HepG2 (cell line): ENCODE data around the gene CYB5B. TPM values are rescaled to one million over a fixed set of nuclear protein-coding genes. Genes with fewer than 3 reads are reported as not detected.

Experiments
- BCL6 ChIP-seq: IDR thresholded peaks from 2 replicates; pipeline ENCODE4 v1.6.1; 2016; ENCODE audit warnings: missing genetic modification reagents, missing compliant biosample characterization
- BRD4 ChIP-seq: sonication (generic); formaldehyde crosslinking; IDR thresholded peaks from 2 replicates; pipeline ENCODE4 v1.4.0; 2020; ENCODE audit warnings: missing genetic modification reagents
- FOSL2 ChIP-seq: sonication (generic); formaldehyde crosslinking; IDR thresholded peaks from 2 replicates; pipeline ENCODE4 v1.4.0; 2020; ENCODE audit warnings: missing genetic modification reagents
- FOXA3 ChIP-seq: IDR thresholded peaks from 2 replicates; pipeline ENCODE4 v1.6.1; 2016; ENCODE audit warnings: missing genetic modification reagents, missing compliant biosample characterization
- HNRNPH1 ChIP-seq: fragments of 200-400 bp; formaldehyde crosslinking; optimal IDR thresholded peaks from 2 replicates; pipeline ENCODE3; 2017; ENCODE audit warnings: mild to moderate bottlenecking, low read depth, low read length
- MIER2 ChIP-seq: IDR thresholded peaks from 2 replicates; pipeline ENCODE4 v1.6.1; 2016; ENCODE audit warnings: missing biosample characterization, missing genetic modification reagents
- PHF8 ChIP-seq: sonication (generic); formaldehyde crosslinking; IDR thresholded peaks from 2 replicates; pipeline ENCODE4 v1.5.0; 2020; ENCODE audit warnings: missing genetic modification reagents
- SALL1 ChIP-seq: sonication (generic); formaldehyde crosslinking; IDR thresholded peaks from 2 replicates; pipeline ENCODE4 v1.8.0; 2022; ENCODE audit warnings: mild to moderate bottlenecking, missing genetic modification reagents
- SMAD1 ChIP-seq: sonication (generic); formaldehyde crosslinking; IDR thresholded peaks from 2 replicates; pipeline ENCODE4 v1.4.0; 2020; ENCODE audit warnings: missing genetic modification reagents, low read depth, mild to moderate bottlenecking, borderline replicate concordance
- UBTF ChIP-seq: sonication (generic); formaldehyde crosslinking; IDR thresholded peaks from 2 replicates; pipeline ENCODE4 v1.4.0; 2020; ENCODE audit warnings: mild to moderate bottlenecking, missing genetic modification reagents
- ZBTB8A ChIP-seq: sonication (generic); formaldehyde crosslinking; IDR thresholded peaks from 2 replicates; pipeline ENCODE4 v1.4.0; 2020; ENCODE audit warnings: mild to moderate bottlenecking, low read depth, missing genetic modification reagents, borderline replicate concordance
- ZNF142 ChIP-seq: sonication (generic); formaldehyde crosslinking; IDR thresholded peaks from 2 replicates; pipeline ENCODE4 v1.4.0; 2020; ENCODE audit warnings: missing genetic modification reagents
- ZNF292 ChIP-seq: sonication (generic); formaldehyde crosslinking; IDR thresholded peaks from 2 replicates; pipeline ENCODE4 v1.8.1; 2022; ENCODE audit warnings: mild to moderate bottlenecking, low read depth, missing genetic modification reagents, borderline replicate concordance
- ZNF354B ChIP-seq: sonication (generic); formaldehyde crosslinking; IDR thresholded peaks from 2 replicates; pipeline ENCODE4 v1.8.0; 2022; ENCODE audit warnings: mild to moderate bottlenecking, missing genetic modification reagents
- ZNF615 ChIP-seq: sonication (generic); formaldehyde crosslinking; IDR thresholded peaks from 2 replicates; pipeline ENCODE4 v1.5.0; 2020; ENCODE audit warnings: mild to moderate bottlenecking, missing genetic modification reagents, borderline replicate concordance
- ZNF619 ChIP-seq: sonication (generic); formaldehyde crosslinking; IDR thresholded peaks from 2 replicates; pipeline ENCODE4 v1.4.0; 2020; ENCODE audit warnings: mild to moderate bottlenecking, missing genetic modification reagents
- polyA plus RNA-seq, 8 experiments: library from polyadenylated mRNA; depleted of rRNA in 3 of 8; stranded (reverse) in 7 of 8; unstranded in 1 of 8; fragments of >200 nt; fragmentation: Illumina TruSeq in 4 of 8; extraction: Trizol in 4 of 8; gene quantifications; 2 replicates each; pipeline versions ENCODE4 v1.2.1 to v1.2.3, GENCODE V29; 2011 to 2016; ENCODE audit warnings: low read depth in 4 of 8, missing spikeins in 1 of 8, mixed read lengths in 1 of 8; ENCODE audit not compliant: insufficient read depth in 1 of 8
- total RNA-seq, 5 experiments: library from RNA; depleted of rRNA; stranded (reverse); fragments of >200 nt; fragmentation: Illumina TruSeq; extraction: Trizol; gene quantifications; 2 replicates each; pipeline ENCODE4 v1.2.3, GENCODE V29; 2016; ENCODE audit warnings: low read depth in 1 of 5
- TF ChIP-seq, protein P1 (sequence below): IDR thresholded peaks from 2 replicates; pipeline ENCODE4 v1.6.1; 2016; ENCODE audit warnings: missing genetic modification reagents, missing compliant biosample characterization
- TF ChIP-seq, protein P2 (sequence below), 2 experiments: sonication (generic) in 1 of 2; formaldehyde crosslinking in 1 of 2; IDR thresholded peaks; 2 replicates each; pipeline versions ENCODE4 v1.4.0 to v1.6.1; 2018 to 2020; ENCODE audit warnings: missing genetic modification reagents in 2 of 2, borderline replicate concordance in 1 of 2, low read depth in 1 of 2, mild to moderate bottlenecking in 1 of 2, missing biosample characterization in 1 of 2

CYB5B gene
- total and polyA plus RNA-seq, 2 of the 13 experiments (the other 11 are each of a cell fraction or from before 2014, with no cell fraction given) = 234 to 432 TPM

DNA sequence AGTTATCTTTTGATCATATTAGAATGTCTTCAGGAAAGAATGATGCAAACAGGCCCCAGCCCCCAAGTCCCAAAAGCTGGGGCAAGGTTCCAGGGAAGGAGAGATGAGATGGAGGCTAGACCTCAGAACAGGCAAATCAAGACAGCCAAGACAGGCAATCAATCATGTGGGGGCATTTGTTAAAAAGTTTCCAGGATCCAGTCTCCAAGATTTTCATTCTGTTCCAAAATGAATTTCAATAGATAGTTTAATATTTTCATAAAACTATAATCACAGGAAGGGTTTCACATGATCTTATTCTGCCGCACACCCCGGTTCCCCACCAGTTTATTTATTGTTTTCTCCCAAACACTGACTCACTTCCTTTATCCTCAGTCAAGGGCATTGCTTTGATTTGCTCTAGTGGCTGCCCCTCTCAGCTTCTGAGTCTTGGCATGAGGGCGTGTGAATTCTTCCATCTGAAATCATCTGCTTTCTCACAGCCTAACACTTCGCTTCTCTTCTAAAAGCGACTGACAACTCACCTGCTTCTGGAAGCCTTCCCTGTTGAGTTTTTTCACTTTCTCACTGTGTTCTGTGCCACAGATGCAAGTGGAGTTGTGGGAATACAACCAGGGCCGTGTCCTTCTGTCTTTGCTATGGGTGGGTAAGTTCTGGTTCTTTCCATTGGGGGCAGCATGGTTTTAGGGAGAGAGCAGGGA is 26.4 kb upstream of the CYB5B start (continued):
- TF ChIP-seq, protein P1, sequence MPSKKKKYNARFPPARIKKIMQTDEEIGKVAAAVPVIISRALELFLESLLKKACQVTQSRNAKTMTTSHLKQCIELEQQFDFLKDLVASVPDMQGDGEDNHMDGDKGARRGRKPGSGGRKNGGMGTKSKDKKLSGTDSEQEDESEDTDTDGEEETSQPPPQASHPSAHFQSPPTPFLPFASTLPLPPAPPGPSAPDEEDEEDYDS (CRISPR knock-in tag) = peak; percentile 64; the same call in 1 of the 2 replicates
- TF ChIP-seq SALL1 (peak; percentile 48), BCL6 (0 out of 2 replicates have a peak, but pooled peaks have one; percentile 40), ZBTB8A (CRISPR knock-in tag) (no peak), ZNF615 (CRISPR knock-in tag) (no peak), ZNF292 (CRISPR knock-in tag) (peak; percentile 18; the same call in 1 of the 2 replicates), HNRNPH1 (no peak), SMAD1 (CRISPR knock-in tag) (peak; percentile 66; the same call in 1 of the 2 replicates), ZNF354B (CRISPR knock-in tag) (0 out of 2 replicates have a peak, but pooled peaks have one; percentile 39), UBTF (CRISPR knock-in tag) (peak; percentile 43; the same call in 1 of the 2 replicates), FOXA3 (peak; percentile 48), PHF8 (CRISPR knock-in tag) (no peak), MIER2 (CRISPR knock-in tag) (peak; percentile 60; the same call in 1 of the 2 replicates), BRD4 (CRISPR knock-in tag) (0 out of 2 replicates have a peak, but pooled peaks have one; percentile 6), ZNF619 (CRISPR knock-in tag) (peak; percentile 70; the same call in 1 of the 2 replicates), ZNF142 (CRISPR knock-in tag) (0 out of 2 replicates have a peak, but pooled peaks have one; percentile 13), FOSL2 (CRISPR knock-in tag) (peak; percentile 93)
- TF ChIP-seq, protein P2, sequence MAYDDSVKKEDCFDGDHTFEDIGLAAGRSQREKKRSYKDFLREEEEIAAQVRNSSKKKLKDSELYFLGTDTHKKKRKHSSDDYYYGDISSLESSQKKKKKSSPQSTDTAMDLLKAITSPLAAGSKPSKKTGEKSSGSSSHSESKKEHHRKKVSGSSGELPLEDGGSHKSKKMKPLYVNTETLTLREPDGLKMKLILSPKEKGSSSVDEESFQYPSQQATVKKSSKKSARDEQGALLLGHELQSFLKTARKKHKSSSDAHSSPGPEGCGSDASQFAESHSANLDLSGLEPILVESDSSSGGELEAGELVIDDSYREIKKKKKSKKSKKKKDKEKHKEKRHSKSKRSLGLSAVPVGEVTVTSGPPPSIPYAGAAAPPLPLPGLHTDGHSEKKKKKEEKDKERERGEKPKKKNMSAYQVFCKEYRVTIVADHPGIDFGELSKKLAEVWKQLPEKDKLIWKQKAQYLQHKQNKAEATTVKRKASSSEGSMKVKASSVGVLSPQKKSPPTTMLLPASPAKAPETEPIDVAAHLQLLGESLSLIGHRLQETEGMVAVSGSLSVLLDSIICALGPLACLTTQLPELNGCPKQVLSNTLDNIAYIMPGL (CRISPR knock-in tag; IDR thresholded peaks at IDR 0.05; ENCODE audit: borderline replicate concordance in 1 of 2, low read depth in 1 of 2) = peak; percentile 85 to 91; a peak in 3 of 4 replicates
